ENCODE results near the gene KSR1. TPM values are rescaled to one million over a fixed set of nuclear protein-coding genes. Genes with fewer than 3 reads are reported as not detected.

Gene KSR1
- total RNA-seq, 1 donor from 2014 or later = 90.2 TPM

DNA sequence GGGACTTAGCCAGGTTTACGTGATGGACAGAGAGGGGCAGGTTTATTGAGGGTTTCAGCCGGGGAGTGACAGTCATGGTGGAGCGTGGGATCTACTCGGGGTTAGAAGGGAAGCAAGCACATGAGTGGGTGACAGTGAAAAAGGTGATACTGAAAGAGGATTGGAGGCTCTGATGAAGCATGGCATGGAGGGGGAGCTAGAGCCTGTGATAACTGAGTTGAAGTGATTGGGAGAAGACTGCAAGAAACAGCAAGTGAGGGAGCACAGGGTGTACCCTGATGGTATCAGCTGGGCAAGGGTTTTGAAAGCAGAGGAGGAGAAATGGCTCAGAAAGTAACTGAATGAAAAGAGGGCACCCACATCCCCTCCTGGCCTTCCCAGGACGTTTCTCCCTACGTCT, 6.7 kb upstream of the KSR1 start:
- Histone ChIP-seq H3K27ac (ENCODE audit: low read depth, low read length) (no peak overlapping the region), H3K79me2 (ENCODE audit: insufficient read depth, low read length) (no peaks in the 10 kb centered on the region), H3K4me3 (ENCODE audit: insufficient read depth, low read depth, low read length) (no peak overlapping the region), H3K9me3 (ENCODE audit: insufficient read depth, low read depth, low read length) (no peaks in the 10 kb centered on the region), H2AFZ (ENCODE audit: low read depth, low read length) (no peak overlapping the region), H3K36me3 (ENCODE audit: insufficient read depth, low read length) (no peaks in the 10 kb centered on the region), H3K4me2 (ENCODE audit: low read length) (no peak overlapping the region), H4K20me1 (ENCODE audit: insufficient read depth, low read length) (no peaks in the 10 kb centered on the region), H3K9ac (ENCODE audit: low read length) (no peak overlapping the region), H3K4me1 (ENCODE audit: insufficient read depth, low read length) (peaks cover 26% of the 10 kb centered on the region), H3K27me3 (ENCODE audit: insufficient read depth, low read length) (peaks cover 3% of the 10 kb centered on the region)
- Mint-ChIP-seq H3K4me3 (ENCODE audit: unreplicated experiment) (no peak overlapping the region), H3K9me3 (ENCODE audit: unreplicated experiment) (peaks cover 6% of the 10 kb centered on the region), H3K27me3 (ENCODE audit: low read depth, unreplicated experiment) (peaks cover 16% of the 10 kb centered on the region), H3K36me3 (ENCODE audit: low read depth, unreplicated experiment) (no peaks in the 10 kb centered on the region), H3K27ac (ENCODE audit: unreplicated experiment) (peak overlapping the region; percentile 23), H3K4me1 (ENCODE audit: low read depth, unreplicated experiment) (peaks cover 15% of the 10 kb centered on the region)
- TF ChIP-seq EZH2 (IDR thresholded peaks at IDR 0.05; ENCODE audit: insufficient read depth, low read length) = no peak
- TF ChIP-seq CTCF (IDR thresholded peaks at IDR 0.05; ENCODE audit: insufficient read depth, low read depth, low read length) = no peak
- DNase-seq (ENCODE audit: low read depth) (no peak), FAIRE-seq (no peak)

DNA sequence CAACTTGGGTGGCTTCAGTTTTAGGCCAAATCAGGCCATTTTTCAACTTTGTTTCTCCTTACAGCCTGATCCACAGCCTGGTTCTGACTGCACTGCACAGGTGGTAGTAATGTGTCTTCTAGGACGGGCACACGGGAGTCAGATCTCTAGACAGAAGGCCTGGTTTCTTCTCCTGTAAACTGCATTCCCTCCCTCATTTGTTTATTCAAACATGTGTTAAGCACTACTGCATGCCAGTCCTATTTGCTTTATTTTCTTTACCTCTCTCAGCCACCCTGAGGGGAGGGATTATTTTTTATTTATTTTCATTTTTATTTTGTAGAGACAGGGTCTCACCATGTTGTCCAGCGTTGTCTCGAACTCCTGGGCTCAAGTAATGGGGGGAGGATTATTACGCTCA, 6.3 kb upstream of the KSR1 start:
- Histone ChIP-seq H4K20me1 (ENCODE audit: insufficient read depth, low read length) (no peaks in the 10 kb centered on the region), H3K9ac (ENCODE audit: low read length) (no peak overlapping the region), H3K4me2 (ENCODE audit: low read length) (no peak overlapping the region), H2AFZ (ENCODE audit: low read depth, low read length) (no peak overlapping the region), H3K4me3 (ENCODE audit: insufficient read depth, low read depth, low read length) (no peak overlapping the region), H3K9me3 (ENCODE audit: insufficient read depth, low read depth, low read length) (no peaks in the 10 kb centered on the region), H3K4me1 (ENCODE audit: insufficient read depth, low read length) (peaks cover 26% of the 10 kb centered on the region), H3K27me3 (ENCODE audit: insufficient read depth, low read length) (peaks cover 3% of the 10 kb centered on the region), H3K79me2 (ENCODE audit: insufficient read depth, low read length) (no peaks in the 10 kb centered on the region), H3K27ac (ENCODE audit: low read depth, low read length) (no peak overlapping the region), H3K36me3 (ENCODE audit: insufficient read depth, low read length) (no peaks in the 10 kb centered on the region)
- TF ChIP-seq EZH2 (IDR thresholded peaks at IDR 0.05; ENCODE audit: insufficient read depth, low read length) (no peak), CTCF (IDR thresholded peaks at IDR 0.05; ENCODE audit: insufficient read depth, low read depth, low read length) (no peak)
- peaks cover 15% of the 10 kb centered on the region for H3K4me1 Mint-ChIP-seq (ENCODE audit: low read depth, unreplicated experiment)
- no peaks in the 10 kb centered on the region for H3K36me3 Mint-ChIP-seq (ENCODE audit: low read depth, unreplicated experiment)
- H3K27ac Mint-ChIP-seq (ENCODE audit: unreplicated experiment) = no peak overlapping the region
- DNase-seq (ENCODE audit: low read depth) (no peak), FAIRE-seq (no peak)
- peaks cover 6% of the 10 kb centered on the region for H3K9me3 Mint-ChIP-seq (ENCODE audit: unreplicated experiment)
- H3K4me3 Mint-ChIP-seq (ENCODE audit: unreplicated experiment) = no peak overlapping the region
- peaks cover 16% of the 10 kb centered on the region for H3K27me3 Mint-ChIP-seq (ENCODE audit: low read depth, unreplicated experiment)

DNA sequence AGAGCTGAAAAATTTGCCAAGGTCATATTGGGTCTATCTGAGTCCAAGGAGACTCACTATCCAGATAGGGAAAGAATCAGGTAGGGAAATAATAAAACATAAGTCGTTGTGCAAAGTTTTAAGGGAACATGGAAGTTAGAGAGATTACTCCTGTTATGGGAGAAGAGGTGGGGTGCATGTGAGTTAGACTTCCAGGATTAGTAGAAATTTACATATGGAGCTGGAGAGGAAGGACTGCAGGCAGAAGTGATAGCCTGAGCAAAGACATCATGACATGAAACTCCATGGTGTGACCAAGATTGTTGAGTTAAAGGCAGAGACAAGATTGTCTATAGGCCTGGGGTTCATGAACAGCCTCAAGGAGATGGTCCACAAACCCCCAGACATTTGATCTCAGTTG, 5.8 kb upstream of the KSR1 start:
- TF ChIP-seq CTCF (IDR thresholded peaks at IDR 0.05; ENCODE audit: insufficient read depth, low read depth, low read length) (no peak), EZH2 (IDR thresholded peaks at IDR 0.05; ENCODE audit: insufficient read depth, low read length) (no peak)
- Mint-ChIP-seq H3K27me3 (ENCODE audit: low read depth, unreplicated experiment) (peaks cover 16% of the 10 kb centered on the region), H3K27ac (ENCODE audit: unreplicated experiment) (peak overlapping the region; percentile 1), H3K9me3 (ENCODE audit: unreplicated experiment) (peaks cover 6% of the 10 kb centered on the region), H3K36me3 (ENCODE audit: low read depth, unreplicated experiment) (no peaks in the 10 kb centered on the region), H3K4me3 (ENCODE audit: unreplicated experiment) (no peak overlapping the region), H3K4me1 (ENCODE audit: low read depth, unreplicated experiment) (peaks cover 15% of the 10 kb centered on the region)
- peaks cover 26% of the 10 kb centered on the region for H3K4me1 ChIP-seq (ENCODE audit: insufficient read depth, low read length)
- H3K4me3 ChIP-seq (ENCODE audit: insufficient read depth, low read depth, low read length) = no peak overlapping the region
- H3K27ac ChIP-seq (ENCODE audit: low read depth, low read length) = no peak overlapping the region
- no peak for DNase-seq (ENCODE audit: low read depth)
- no peak for FAIRE-seq
- H3K27me3 ChIP-seq (ENCODE audit: insufficient read depth, low read length) = no peaks in the 10 kb centered on the region
- H3K79me2 ChIP-seq (ENCODE audit: insufficient read depth, low read length) = no peaks in the 10 kb centered on the region
- no peak overlapping the region for H3K9ac ChIP-seq (ENCODE audit: low read length)
- H3K9me3 ChIP-seq (ENCODE audit: insufficient read depth, low read depth, low read length) = no peaks in the 10 kb centered on the region
- H4K20me1 ChIP-seq (ENCODE audit: insufficient read depth, low read length) = no peaks in the 10 kb centered on the region
- H2AFZ ChIP-seq (ENCODE audit: low read depth, low read length) = no peak overlapping the region
- H3K36me3 ChIP-seq (ENCODE audit: insufficient read depth, low read length) = no peaks in the 10 kb centered on the region
- no peak overlapping the region for H3K4me2 ChIP-seq (ENCODE audit: low read length)
